GM19372 (cell line): Measurements from ENCODE around the gene MYBPC2.
"Not testable (repeated sequence)": the region's sequence is repeated elsewhere in the genome, so short reads cannot be mapped to it uniquely, and the experiment has no call there.

Source experiments
- ATAC-seq: cut with Tn5 transposase; IDR thresholded peaks from one replicate; pipeline ENCODE4 v1.9.1; 2021; ENCODE audit warnings: mild to moderate bottlenecking, low read depth, moderate library complexity; ENCODE audit not compliant: unreplicated experiment

Gene MYBPC2

DNA sequence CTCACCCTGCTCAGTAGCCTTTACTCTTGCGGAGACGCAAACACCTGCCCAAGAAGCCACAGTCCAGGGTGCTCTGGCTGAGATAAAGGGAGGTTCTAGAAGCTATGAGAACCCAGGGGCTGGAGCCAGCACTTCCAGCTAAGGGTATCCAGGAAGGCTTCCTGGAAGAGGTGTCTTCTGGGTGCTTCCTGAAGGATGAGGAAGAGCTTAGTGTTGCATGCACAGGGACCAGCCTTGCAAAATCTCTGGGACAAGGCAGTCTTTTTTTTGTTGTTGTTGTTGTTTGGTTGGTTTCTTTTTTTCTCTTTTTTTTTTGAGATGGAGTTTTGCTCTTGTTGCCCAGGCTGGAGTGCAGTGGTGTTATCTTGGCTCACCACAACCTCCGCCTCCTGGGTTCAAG lies 20.6 kb downstream of the MYBPC2 start:
- no peak for ATAC-seq

DNA sequence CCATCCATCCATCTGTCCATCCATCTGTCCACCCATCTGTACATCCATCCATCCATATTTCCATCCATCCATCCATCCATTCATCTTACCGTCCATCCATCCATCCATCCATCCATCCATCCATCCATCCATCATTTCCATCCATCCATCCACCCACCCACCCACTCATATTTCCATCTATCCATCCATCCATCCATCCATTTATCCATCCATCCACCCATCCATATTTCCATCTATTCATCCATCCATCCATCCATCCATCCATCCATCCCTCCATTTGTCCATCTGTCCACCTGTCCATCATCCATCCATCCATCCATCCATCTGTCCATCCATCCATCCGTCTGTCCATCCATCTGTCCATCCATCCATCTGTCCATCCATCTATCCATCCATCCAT lies 23.3 kb downstream of the MYBPC2 start:
- no peak for ATAC-seq

DNA sequence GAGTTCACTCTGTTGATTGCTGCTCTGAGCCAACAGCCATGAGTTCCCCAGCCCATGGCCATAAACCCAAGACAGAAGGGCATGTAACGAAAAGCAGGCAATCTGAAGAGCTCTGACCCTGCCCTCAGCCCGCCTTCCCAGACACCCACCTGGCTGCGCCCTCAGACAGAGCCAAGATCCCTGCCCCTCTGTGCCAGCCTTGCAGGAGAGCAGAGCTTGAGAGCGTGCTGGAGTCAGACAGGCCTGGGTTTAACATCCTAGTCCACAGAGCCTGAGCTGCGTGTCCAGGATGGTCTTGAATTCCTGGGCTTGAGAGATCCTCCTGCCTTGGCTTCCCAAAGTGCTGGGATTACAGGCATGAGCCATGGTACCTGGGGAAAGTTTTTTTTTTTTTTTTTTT lies 24.6 kb downstream of the MYBPC2 start:
- ATAC-seq, result no peak

DNA sequence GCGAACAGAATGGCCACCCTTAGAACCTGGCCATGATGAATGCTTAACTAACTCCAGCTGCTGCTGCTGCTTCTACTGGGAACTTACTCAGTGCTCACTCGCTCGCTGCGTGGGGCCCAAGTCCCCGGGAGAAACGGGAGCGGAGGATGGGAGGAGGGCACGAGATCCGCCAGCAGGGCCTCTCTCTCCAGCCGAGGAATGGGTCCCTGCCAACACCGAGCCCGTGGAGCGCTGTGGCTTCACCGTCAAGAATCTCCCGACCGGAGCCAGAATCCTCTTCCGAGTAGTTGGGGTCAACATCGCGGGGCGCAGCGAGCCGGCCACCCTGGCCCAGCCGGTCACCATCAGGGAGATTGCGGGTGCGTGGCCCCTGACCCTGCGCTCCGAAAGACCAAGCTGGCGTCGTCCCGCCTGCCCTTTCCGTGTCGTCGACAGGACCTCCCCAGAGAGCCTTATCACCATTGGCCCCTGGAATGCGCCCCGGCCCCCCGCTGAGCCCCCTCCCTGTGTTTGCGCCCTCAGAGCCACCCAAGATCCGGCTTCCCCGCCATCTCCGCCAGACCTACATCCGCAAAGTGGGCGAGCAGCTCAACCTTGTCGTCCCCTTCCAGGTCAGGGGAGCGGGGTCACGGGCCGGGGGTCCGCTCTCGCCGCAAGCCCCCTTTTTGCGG lies 25.8 kb downstream of the MYBPC2 start:
- no peak for ATAC-seq

DNA sequence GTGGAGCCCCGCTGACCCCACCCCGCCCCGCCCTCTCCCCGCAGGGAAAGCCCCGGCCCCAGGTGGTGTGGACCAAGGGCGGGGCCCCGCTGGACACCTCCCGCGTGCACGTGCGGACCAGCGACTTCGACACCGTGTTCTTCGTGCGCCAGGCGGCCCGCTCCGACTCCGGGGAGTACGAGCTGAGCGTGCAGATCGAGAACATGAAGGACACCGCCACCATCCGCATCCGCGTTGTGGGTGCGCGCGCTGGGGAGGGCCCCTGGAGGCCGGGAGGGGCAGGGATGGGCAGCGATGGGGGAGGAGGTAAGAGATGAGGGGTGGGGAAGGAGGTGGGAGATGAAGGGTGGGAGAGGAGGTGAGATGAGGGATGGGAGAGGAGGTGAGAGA lies 26.4 kb downstream of the MYBPC2 start:
- ATAC-seq, result no peak

DNA sequence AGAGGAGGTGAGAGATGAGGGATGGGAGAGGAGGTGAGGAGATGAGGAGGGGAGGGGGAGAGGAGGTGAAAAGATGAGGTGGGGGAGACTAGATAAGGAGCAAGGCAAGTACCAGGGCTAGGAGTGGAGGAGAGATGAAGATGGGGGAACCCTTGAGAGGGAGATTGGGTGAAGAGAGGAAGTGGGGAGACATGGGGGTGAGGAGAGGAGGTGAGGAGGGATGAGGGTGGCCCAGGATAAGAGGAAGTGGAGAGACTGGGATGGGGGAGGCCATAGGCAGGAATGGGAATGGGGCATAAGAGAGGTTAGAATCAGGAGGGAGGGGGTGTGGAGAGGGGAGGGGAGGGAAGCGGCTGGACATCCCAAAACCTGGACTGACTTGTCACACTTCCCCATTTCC lies 26.9 kb downstream of the MYBPC2 start:
- ATAC-seq, result no peak

DNA sequence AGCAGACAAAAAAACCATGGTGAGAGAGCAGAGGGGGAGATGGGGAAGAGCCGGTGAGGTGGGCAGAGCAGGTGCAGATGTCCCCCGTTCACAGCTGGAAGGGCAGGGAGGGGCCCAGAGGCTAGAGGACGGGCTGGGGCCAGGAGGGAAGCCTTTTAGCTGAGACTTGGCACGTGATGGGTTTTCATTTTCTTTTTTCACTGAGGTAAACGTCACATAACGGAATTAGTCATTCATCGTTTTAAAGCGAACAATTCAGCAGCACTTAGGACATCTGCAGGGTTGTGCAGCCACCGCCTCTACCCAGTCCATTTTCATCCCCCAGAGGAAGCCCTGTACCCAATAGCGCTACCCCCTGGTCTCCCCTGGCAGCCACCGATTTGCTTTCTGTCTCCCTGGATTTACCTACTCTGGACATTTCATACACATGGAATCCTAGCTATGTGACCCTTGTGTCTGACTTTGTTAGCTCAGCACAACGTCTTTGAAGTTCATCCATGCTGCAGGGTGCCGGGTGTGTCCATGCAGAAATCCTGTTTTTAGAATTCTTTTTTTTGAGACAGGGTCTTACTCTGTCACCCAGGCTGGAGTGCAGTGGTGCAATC lies 27.6 kb downstream of the MYBPC2 start:
- ATAC-seq, result peak; percentile 52

DNA sequence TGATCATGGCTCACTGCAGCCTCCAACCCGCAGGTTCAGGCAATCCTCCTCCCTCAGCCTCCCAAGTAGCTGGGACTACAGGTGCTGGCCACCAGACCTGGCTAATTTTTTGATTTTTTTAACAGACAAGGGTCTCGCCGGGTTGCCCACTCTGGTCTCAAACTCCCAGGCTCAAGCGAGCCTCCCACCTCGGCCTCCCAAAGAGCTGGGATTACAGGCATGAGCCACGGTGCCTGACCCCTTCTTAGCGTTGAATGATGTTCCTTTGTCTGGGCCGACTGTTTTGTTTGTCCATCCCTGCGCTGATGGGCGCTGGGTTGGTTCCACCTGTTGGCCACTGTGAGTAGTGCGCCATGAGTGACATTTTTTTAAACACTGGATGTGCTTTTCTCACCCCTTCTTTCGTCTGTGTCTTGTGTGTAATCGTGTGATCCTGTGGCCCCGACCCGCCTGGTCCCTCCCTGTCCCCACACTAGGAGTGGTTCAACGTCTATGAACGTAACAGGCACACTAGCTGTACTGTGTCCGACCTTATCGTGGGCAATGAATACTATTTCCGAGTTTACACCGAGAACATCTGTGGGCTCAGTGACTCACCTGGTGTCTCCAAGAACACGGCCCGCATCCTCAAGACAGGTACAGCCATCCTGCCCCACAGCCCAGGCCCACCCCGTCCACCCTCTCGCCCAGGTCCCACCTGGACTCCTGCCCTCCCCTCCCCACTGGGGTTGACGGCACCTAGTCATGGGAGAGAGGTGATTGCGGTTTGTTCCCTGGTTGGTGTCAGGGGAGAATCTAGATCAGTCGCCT lies 28.6 kb downstream of the MYBPC2 start:
- ATAC-seq, result peak; percentile 46

DNA sequence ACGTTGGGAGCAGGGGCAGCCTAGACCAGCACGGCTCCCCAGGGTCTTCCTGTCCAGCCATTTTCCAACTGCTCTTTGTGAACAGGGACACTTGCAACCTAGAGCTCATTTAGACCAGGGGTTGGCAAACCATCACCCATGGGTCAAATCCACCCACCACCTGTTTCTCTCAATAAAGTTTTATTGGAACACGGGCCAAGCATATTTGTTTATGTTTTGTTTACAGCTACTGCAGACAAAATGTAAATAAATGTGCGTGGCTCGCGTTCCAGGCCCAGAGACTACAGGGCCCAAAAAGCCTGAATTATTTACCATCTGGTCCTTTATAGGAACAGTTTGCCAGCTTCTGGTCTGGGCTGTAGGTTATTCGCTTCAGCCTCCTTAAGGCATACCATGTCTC lies 30.3 kb downstream of the MYBPC2 start:
- no peak for ATAC-seq

DNA sequence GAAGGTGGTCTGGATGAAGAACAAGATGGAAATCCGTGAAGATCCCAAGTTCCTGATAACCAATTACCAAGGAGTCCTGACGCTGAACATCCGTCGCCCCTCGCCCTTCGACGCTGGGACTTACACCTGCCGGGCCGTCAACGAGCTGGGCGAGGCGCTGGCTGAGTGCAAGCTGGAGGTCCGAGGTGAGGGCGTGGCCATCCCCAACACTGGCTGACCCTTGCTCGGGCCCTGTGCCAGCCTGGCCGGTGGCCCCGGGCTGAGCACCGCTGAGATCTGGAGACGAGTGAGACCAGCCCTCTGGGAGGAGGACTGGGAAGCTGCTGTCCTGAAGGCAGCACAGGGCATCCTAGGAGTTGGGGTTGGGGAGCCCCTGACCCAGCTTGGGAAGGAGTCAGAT lies 31.7 kb downstream of the MYBPC2 start:
- ATAC-seq, result no peak

DNA sequence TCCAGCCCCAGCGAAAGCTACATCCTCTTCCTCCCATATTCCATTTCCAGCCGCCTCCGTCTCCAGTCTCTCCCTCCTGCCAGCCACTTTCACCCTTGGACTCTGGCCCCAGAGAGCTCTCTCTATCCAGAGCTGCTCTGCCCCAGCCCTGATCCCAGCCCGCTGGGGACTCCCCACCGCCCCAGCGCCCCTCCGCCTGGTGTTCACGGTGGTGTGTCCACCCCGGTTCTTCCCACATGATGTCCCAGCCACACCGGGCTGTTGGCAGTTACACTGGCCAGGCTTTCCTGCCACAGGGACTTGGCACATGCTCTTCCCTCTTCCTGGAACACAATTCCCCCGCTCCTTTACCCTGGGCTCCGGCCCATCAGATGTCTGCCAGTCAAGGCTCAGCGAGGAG lies 32.3 kb downstream of the MYBPC2 start:
- ATAC-seq, result no peak

DNA sequence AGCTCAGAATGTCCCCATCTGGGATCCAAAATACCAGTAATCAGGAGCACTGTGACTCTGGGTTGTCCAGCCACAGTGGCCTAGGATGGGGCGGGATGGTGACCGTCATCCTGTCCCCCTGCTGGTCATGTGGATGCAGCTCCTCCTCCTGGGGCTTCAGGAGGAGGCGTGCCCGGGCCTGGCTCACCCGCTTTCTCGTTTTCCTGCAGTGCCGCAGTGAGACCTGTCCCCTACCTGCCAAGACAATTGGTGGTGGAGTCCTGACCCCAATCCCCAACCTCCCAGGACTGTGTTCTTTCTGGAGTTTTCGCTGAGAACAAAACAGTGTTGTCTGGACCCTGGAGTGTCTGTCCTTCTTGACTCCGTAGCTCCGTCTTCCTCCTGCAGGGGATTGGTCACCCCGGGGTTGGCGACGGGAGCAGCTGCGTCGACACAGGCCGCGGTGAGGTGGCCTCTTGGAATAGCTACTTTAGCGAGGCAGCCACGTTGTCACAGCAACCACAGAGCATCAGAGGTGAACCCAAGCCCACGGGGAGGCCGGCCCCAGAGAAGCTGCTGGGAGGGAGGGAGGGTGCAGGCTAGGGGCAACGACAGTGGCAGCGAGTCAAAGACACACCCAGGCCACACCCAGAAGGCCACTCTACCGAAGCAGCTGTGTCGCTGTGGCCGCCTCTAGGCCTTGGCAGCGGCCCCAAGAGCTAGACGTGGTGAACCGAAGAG lies 33.5 kb downstream of the MYBPC2 start:
- ATAC-seq, result no peak

DNA sequence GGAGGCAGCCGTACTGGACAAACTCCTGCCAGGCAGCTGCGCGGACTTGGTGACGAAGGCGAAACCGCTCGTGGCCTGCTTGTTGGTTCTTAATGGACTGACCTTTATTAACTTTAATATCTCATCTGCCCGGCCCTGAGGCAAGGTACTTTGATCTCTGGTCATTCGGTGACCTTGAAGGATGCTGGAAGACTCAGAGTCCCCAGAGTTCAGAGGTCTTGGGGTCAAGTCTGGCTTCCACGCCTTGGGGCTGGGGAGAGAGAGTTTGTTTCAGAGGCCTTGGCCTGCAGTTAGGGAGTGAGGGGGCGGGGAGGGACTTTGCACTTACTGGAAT lies 34.0 kb downstream of the MYBPC2 start:
- ATAC-seq, result no peak

DNA sequence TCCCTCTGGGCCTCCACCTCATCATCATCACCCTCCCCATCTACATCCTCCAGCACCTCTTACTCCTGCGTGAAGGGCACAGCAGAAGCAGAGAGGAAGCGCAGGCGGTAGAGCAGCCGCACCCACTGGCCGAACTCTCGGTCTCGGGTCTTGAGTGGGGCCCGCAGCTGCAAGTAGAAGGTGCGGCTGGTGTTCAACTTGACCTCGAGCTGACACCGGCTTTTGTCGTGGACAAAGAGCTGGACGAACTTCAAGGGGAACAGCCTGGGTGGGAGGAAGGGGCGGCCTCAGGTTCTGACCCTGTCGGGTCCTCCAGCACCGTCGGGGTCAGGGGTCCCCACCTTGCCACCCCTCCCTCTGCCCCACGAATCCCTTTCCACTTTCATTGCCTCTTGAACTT lies 34.9 kb downstream of the MYBPC2 start:
- ATAC-seq, result no peak

DNA sequence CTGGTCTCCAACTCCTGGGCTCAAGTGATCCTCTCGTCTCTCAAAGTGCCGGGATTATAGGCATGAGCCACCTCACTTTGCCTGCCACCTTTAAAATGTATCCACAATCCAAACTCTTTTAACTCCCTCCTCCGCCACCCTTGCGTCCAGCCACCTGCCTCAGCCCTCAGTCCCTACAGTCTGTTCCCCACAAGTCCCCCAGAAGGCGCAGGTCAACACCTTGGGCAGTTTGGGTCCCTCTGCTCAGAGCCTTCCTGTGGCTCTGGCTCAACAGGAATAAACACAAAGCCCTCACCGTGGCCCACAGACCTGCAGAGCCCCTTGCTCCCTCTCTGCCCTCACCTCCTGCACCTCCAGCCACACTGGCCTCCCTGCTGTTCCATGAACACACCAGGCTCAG lies 36.1 kb downstream of the MYBPC2 start:
- ATAC-seq, result no peak

DNA sequence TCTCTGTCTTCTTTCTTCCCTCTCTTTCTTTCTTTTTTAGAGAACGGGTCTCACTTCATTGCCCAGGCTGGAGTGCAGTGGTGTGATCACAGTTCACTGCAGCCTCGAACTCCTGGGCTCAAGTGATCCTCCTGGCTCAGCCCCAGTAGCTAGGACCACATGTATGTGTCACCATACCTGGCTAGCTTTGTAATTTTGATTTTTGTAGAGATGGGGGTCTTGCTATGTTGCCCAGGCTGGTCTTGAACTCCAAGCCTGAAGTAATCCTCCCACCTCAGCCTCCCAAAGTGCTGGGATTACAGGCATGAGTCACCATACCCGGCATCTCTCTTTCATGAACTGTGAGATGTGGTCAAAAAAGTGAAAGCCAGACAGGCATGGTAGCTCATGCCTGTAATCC lies 40.6 kb downstream of the MYBPC2 start:
- not testable (repeated sequence) for ATAC-seq

DNA sequence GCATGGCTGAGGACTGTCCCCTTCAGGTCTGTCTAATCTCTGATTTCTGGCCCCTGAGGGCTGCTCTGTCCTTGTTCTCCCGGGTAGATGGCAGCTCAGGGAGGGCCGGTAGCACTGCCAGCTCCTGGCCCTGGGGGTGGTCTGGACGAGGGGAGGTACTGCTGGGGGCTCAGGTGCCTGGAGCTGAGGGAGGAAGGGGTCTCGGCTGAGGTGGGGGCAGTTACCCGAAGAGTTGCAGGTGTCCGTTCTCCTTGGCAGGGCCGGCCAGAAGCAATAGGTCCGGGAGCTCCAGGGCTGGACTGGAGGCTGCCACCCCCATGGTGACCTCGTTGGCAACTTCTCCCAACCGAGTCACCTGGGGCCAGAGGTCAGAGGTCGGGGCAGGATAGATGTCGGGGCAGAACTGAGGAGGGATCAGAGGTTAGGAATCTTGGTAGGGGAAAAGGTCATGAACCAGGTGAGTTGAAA lies 42.4 kb downstream of the MYBPC2 start:
- no peak for ATAC-seq

DNA sequence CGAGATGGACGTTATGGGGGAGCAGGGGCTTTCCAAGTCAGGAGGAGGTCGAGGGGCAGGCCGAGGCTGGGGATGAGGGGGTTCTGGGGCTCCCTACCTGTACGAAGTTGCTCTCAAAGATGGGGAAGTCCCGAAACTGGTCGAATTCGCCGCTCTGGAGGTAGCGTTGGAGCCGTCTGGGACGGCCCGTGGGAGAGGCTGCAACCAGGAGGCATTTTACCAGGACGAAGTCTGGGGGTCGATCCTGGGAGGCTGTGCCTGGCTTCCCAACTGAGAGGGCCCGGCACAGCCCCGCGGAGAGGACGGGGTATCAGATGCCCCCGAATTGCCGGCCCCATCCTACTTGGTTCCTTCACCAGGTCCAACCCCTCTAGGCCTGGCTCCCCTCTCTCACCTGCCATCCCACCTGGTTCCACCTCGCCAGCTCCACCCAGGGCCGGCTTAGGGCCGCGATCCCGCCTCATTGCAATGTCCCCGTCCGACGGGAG lies 43.1 kb downstream of the MYBPC2 start:
- no peak for ATAC-seq

DNA sequence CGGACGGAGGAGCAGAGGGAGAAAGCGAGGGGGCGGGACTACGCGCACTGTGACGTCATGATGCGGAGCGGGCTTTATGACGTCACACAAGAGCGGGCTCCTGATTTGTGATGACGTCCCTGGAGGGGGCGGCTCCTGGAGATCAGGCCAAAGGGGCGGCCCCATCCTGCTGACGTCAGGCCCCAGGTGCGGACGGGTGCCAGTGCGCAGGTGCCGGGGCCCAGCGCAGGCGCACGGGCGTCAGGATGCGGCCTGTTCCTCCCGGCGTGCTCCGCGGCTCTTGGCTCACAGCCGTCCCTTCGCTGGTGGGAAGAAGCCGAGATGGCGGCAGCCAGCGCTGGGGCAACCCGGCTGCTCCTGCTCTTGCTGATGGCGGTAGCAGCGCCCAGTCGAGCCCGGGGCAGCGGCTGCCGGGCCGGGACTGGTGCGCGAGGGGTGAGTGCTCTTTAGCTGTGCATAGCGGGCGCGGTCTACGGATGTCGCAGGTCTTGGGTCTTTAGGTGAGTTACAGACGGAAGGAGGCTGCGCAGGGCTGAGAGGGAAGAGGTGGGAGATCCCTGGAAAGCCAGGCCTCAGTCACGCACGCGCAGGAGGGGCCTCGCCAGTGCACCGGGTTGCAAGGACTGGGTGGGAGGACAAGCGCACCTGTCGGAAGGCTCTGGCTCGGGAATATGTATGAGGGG lies 43.7 kb downstream of the MYBPC2 start, which contains the start of the genes EMC10 and GARIN5A:
Gene EMC10, plus strand, starts transcription at position 284 of the 683 bp plus-strand sequence. Its CDS starts 38 bp downstream, at position 322.
Gene GARIN5A, minus strand, starts transcription at position 625 of the 683 bp plus-strand sequence. Its CDS starts 460 bp downstream, at position 165.
- ATAC-seq, result peak; percentile 84

DNA sequence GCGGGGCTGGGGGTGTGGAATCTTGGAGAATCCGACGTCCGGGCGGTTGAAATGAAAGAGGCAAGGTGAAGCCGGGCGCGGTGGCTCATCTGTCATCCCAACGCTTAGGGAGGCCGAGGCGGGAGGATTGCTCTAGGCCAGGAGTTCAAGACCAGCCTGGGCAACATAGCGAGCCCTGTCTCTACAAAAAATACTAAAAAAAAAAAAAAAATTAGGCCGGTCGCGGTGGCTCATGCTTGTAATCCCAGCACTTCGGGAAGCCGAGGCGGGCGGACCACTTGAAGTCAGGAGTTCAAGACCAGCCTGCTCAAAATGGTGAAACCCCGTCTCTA lies 44.2 kb downstream of the MYBPC2 start:
- ATAC-seq, result no peak
